Kidney glomerular epithelial cell (primary cell): ENCODE measurements around the gene DNAH1.

Source experiments
- DNase-seq: peaks from one replicate; lab custom pipeline; 2025; lab: John Stamatoyannopoulos, UW

DNAH1 gene

DNA sequence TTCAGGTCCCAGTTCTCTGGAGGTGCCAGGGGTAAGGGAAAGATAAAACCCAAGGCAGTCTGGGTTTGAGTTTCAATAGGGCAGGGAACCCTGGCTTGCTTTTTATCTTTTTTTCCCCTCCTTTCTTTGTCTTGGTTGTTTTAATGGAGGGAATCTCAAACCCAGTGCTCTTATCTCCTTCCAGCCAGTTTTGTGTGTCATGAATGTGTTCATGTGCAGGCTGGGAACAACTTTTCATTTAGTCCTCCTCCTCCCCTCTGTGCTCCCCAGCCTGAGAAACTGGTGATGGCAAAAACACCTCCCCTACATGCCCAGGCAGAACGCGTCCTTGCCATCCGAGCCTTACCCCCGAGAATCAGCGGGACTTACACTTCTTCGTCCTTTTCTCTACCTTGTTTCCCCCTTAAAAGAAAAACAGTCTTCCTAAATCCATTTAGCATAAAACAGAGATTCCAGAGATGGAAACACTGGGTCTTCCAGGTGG lies 117.9 kb downstream of the DNAH1 start:
- no peak for DNase-seq

DNA sequence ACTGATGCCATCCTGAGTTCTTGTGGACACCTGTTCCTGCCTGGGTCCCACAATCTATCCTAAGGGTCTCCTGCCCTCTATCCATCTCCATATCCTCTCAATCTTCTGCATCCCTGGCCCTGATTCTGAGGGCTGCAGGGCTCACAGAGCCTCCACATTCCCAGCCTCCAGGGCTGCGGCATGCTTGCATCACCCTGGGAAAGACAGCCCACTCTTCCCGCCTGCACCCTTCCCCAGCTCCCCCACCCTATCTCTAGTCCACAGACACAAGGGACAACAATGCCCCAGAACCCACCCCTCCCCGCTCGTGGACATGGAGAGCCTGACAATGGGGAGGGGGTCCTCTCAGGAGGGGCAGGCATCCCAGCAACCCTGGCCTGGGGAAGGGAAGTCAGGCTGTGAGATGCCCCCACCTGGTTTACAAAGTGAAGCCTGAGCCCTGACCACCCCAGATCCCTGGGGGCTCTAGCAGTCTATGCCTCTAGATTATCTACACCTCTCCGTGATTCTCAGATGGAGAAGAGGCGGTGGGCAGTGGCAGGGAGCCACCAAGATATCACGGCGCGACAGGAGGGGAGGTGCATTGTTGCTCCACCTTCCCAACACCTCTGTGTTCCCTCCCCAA lies 118.5 kb downstream of the DNAH1 start:
- DNase-seq, result no peak

DNA sequence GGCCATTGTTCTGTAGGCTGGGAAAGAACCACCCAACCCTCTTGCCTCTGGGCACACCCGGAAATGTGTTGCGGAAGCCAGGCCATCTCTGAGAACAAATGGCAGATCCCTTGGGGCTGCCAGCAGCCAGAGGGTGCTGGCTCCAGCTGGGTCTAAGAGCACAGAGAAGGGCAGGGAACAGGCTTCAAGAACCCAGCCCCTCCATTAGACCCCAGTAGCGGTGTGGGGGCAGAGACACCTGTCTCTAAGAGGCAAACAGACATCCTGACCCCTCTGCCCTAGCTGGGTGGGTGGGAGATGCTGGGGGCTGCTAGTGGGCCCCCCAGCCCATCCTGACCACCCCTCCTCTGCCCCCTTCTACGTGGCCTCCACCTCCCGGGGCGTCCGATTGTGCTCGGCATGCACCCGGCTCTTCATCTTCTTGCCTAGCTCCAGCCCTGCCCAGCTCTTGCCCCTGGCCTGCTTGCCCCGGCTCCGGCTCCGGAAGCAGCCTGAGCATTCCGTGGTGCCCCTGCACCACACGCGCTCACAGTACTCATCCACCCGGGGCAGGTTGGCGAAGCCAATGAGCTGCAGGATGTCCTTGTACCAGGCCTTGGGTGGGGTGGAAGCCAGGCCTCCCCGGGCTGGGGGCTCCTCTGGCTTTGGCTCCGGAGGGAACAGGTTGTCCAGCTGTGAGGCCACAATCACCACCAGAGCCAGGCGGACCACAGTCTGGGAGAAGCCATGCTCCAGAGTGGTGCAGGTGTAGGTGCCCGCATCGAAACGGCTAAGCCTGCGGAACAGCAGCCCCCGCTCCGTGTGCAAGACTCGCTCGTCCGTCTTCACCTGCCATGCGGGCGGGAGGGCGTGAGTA lies 119.4 kb downstream of the DNAH1 start:
- DNase-seq, result no peak

DNA sequence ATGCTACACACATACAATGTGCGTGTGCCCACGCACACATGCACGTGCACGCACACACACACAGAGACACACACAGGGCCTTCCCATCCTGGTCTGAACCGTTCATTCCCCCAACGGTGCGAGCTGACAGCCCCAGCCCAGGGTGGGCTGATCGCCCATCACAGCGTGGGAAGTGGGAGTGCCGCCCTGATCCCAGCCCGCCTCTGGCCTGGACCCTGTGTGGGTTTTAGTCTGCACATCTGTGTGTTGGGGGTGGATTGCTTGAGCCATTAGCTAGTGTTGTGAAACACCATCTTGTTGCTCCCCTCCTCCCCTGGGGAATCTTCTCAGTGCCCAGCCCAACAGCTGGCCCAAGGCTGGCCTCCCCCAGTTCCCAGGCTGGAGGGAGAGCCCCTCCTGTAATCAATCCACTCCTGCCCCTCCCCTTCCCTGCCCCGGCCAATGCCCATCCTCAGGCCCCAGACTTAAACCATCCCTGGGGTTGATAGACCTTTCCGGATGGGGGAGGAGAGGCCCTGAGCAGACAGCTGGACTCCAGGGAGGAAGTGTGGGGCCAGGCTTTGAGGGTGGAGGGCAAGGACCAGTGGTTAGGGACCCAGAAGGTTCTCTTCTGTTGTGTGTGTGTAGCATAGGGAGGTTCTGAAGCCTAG lies 120.5 kb downstream of the DNAH1 start:
- no peak for DNase-seq

- DNase-seq, result no peak
Measured at GRCh38 chr3:52437326-52438103, 121.4 kb downstream of the DNAH1 start.

DNA sequence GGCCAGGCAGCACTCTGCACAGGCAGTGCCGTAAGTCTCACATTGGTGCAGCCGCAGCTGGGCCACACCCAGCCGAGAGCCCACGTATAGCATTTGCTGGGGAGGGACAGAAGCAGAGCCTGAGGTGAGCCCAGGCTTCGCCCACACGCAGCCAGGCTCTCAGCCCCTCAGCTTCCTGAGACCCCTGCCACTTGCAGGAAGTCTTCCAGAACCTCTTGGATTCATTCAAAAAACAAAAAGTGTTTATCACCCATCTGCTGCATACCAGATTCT lies 121.9 kb downstream of the DNAH1 start:
- no peak for DNase-seq

- DNase-seq, result no peak
Measured at GRCh38 chr3:52438579-52439425, 122.7 kb downstream of the DNAH1 start.

GRCh38 chr3:52439426-52440248 lies 123.5 kb downstream of the DNAH1 start:
- no peak for DNase-seq

DNA sequence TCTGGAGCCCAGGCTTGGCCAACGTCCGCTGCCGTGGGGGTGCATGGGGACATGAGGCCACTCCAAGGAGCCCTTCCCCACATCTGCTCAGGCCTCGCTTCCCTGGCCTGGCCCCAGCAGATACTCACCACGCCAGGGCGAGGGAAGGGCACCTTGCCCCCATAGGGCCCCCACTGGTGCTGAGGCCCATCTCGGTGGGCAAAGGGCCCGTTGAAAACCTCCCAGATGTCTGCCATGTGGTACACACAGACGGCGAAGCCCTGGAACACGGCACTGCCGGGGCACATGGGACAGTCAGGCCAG lies 124.1 kb downstream of the DNAH1 start:
- no peak for DNase-seq

GRCh38 chr3:52440671-52441070 lies 124.6 kb downstream of the DNAH1 start:
- DNase-seq, result no peak

GRCh38 chr3:52441091-52441771 lies 125.1 kb downstream of the DNAH1 start:
- DNase-seq, result no peak

- no peak for DNase-seq
Measured at GRCh38 chr3:52441772-52442332, 125.7 kb downstream of the DNAH1 start.

DNA sequence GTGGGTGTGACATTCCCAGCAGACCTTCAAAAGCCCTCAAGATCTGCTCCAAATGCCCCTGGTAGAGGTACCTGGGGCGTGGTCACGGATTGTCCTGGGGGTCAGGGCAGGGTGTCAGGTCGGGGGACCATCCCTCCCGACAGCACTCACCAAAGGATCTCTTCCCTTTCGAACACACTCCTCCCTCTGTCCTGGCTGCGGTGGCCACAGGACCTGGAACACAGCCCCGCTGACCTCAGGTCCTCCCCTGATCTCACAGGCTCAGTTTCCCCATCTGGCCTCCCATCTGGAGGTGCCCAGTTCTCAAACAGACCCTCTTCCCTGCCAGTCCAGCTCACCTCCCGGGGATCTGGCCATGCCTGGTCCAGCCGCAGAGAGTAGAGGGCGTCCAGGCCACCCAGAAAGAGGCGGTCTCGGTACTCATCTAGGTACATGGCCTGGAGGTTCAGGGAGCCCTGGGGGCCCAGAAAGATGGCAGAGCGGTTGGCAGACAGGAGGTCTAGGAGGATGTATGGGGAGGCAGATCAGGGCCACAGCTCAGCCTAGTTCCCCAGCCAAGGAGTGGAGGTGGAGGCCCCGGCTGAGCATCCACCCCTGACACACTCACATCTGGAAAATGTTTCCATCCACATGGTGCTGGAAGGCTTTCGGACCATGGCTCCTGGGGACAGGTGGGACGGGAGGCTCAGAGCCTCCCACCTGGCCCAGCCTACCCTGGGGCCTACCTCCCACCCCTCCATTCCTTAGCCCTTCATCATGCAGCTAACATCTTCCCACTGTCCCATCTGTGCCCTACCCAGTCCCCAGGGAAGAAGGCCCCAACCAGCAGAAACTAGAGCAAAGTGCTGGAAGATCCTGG lies 126.5 kb downstream of the DNAH1 start:
- DNase-seq, result no peak

DNA sequence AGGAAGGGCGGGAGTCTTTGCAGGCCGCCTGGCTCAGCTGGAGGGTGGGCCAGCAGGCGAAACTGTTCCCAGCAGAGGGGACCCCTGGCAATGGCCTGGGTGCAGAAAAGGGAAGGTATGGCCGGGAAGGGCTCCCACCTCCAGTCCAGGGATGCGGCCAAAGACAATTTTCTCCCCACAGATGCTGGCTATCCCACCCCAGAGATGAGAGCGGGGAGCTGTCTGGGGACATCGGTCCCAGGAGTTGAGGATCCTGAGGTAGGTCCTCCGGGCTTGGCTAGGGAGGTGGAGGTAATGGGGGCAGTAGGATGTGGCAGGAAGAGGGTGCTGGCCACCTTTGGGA lies 127.1 kb downstream of the DNAH1 start:
- DNase-seq, result no peak

- no peak for DNase-seq
Measured at GRCh38 chr3:52443791-52444687, 127.9 kb downstream of the DNAH1 start.

DNA sequence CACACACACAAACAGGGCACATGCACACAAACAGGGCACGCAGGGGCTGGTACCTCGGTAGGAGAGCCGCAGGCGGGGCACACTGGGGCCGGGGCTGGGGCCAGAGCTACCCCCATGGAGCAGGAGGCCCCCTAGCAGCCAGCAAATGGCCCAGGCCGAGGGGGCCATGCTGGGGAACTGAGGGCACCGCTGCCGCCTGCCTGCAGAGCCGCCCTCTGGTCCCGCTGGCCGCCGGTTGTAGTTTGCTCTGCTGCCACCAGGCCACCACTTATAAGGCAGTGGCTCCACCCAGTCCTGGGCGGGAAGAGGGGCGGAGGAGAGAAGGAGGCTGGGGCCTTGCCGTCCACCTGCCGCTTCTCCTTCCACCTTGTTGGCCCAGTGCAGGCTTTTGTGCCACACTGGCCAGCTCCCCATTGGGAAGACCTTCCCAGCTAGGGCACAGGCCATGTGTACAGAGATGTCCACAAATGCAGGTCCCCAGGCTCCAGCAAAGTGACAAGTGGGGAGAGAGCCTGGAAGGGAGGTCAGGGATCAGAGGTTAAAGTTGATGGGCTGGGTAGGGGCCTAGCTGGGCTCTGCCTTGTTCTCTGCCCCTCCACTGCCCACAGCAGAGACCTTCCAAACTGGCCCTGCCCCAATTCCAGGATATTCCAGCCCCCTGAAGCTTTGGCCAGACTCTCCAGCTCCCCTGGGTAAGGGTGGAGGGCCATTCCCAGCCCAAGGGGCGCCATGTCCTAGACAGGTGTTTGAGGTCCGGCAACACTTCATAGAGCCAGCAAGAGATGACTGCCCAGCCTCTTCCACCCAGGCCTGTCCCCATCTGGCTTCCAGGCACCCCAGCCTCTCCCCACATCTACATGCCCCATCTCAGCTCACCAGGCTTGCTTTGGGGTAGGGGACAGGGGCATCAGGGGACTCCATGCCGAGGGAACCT lies 129.0 kb downstream of the DNAH1 start, which contains the start of gene SEMA3G:
SEMA3G (minus strand) TSS at position 244 of the 934 bp plus-strand sequence; CDS start at position 168, 76 bp downstream.
- peak; percentile 5 for DNase-seq

GRCh38 chr3:52446042-52446441 lies 129.9 kb downstream of the DNAH1 start:
- DNase-seq, result no peak
